Measurements from ENCODE around the gene SART3.
"Not testable (repeated sequence)": the region's sequence is repeated elsewhere in the genome, so short reads cannot be mapped to it uniquely, and the experiment has no call there.

SART3 gene

DNA sequence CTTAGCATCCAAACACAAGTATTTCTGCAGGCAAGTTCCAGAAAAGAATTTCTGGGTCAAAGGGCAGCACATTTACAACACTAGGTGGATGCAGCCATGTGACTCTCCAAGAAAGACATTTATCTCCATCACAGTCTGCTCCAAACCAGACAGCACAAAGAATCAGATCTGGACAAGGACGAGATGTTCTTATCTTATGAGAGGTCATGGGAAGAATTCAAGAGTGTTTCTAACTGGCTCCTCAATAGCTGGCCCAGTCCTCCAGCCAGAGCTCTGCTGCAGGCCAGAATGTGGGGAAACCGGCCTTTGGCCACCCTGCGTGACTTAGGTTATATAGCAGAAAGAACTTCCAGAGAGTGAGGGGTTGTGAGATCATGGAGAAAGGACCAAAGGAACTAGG lies 19.6 kb upstream of the SART3 start:
- DNase-seq (ENCODE audit: low spot score): no peak

DNA sequence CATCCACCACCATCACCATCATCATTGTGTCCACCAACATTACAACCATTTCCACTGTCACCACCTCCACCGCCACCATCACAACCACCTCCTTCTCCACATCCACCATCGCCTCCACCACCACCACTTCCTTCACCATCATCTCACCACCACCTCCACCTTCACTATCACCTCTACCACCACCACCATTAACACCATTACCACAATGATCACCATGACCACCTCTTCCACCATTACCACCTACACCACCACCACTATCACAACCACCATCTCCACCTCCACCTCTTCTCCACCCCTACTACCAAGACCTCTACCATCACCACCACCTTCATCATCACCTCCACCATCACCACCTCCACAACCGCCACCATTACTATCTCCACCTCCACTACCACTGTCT lies 17.8 kb upstream of the SART3 start:
- no peak for DNase-seq (ENCODE audit: low spot score)

DNA sequence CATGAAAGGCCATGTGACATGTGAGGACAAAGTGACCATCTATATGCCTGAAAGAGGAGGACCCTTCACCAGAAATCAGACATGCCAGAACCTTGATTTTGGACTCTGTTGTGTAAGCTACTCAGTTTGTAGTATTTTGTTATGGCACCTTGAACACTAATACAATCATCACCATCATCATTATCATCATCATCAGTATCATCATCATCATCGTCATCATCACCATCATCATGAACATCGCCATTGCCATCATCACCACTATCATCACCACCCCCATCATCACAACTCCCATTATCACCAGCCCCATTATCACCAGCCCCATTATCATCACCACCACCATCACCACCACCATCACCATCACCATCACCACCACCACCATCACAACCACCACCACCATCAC lies 17.3 kb upstream of the SART3 start:
- no peak for DNase-seq (ENCODE audit: low spot score)

DNA sequence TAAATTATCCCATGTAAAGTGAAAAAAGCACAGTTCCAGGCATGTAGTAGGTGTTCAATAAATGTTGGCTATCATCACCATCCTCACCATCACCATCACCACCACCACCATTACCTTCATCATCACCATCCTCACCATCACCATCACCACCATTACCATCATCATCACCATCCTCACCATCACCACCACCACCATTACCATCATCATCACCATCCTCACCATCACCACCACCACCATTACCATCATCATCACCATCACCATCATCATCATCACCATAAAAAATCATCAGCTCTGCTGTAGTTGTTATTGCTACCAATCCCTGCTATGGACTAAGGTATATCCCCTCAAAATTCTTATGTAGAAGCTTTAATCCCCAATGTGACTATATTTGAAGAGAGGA lies 16.5 kb upstream of the SART3 start:
- DNase-seq (ENCODE audit: low spot score): no peak

DNA sequence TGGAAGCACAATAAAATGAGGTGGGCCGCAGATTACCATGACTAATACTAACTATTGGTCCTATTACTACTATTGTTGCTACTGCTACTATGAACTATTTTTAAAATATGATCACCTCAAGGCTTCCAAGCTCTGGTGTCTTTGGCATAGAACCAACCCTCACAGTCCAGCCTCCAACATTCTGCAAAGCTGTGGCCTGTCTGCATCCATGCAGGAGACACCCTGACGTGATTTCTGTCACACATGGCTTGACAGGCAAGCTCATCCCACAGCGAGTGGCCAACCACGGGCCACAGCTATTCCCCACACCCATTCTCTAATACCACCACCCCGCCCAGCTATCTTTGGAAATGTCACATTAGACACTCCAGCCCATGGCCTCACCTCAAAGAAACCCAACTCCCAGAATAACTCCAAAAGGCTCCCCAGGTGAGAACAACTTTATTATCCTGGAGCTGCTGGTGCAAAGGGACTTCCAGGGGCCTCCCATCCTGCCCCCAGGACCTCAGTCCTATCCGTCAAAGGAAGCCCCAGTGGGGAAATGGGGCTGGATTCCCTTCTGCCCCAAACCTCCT lies 15.8 kb upstream of the SART3 start:
- no peak for DNase-seq (ENCODE audit: low spot score)

DNA sequence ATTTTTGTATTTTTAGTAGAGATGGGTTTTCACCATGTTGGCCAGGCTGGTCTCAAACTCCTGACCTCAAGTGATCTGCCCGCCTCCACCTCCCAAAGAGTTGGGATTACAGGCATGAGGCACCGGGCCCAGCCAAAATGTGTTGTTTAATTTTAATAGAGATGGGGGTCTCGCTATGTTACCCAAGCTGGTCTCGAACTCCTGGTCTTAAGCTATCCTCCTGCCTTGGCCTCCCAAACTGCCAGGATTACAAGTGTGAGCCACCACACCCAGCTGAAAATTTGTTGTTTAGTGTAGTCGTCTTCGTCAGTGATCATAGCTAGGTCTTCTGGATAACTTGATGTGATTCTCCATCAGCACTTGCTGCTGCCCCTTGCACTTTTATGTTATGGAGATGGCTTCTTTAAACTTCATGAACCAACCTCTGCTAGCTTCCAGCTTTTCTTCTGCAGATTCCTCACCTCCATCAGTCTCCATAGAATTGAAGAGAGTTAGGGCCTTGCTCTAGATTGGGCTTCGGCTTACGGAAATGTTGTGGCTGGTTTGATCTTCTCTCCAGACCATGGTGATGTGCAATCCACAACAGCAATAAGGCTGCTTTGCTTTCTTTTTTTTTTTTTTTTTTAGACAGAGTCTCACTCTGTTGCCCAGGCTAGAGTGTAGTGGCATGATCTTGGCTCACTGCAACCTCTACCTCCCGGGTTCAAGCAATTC lies 14.4 kb upstream of the SART3 start:
- DNase-seq (ENCODE audit: low spot score): no peak

DNA sequence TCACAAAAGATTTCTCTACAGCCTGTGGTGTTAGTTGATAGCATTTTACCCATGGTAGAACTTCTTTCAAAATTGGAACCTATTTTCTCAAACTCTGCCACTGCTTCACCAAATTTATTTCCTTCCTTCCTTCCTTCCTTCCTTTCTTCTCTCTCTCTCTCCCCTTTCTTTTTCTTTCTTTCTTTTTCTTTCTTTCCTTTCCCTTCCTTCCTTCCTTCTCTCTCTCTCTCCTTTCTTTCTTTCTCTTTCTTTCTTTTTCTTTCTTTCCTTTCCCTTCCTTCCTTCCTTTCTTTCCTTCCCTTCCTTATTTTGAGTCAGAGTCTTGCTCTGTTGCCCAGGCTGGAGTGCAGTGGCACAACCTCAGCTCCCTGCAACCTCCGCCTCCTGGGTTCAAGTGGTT lies 13.3 kb upstream of the SART3 start:
- not testable (repeated sequence) for DNase-seq (ENCODE audit: low spot score)

DNA sequence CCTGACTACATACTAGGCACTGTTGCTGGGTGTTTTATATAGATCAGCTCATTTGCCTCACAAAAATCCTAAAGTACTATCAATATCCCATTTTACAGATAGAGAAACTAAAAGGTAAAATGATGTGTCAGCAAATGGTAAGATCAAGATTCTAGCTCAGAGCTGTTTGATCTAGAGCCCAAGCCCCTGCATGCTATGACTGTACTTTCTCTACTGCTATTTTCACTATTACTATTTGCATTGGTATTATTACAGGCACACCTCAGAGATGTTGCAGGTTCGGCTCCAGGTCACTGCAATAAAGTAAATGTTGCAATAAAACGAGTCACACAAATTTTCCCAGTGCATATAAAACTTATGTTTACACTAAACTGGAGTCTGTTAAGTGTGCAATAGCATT lies 12.3 kb upstream of the SART3 start:
- no peak for DNase-seq (ENCODE audit: low spot score)

DNA sequence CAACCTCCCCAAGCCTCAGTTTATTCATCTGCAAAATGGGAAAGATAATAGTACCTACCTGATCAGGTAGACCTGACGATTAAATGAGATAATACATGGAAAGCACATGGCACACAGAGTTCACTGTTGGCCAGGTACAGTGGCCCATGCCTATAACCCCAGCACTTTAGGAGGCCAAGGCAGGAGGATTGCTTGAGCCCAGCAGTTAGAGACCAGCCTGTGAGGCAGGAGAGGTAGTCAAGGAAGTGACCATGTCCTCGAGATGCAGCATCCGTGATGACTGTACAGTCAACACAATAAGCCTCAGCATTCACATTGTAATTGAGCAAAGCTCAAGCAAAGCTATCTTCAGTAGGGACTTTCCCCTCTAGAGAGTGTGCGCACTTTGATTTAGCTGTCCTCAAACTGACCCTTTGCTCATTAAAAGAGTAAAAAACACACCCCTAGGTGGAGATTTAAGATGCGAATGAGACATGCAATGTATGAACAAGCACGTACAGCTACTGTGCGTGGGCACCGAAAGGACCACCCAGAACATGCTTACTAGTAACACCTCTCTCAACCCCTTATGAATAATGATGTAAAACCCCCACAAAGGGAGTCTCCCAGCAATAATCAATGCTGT lies 11.3 kb upstream of the SART3 start:
- DNase-seq (ENCODE audit: low spot score): no peak

DNA sequence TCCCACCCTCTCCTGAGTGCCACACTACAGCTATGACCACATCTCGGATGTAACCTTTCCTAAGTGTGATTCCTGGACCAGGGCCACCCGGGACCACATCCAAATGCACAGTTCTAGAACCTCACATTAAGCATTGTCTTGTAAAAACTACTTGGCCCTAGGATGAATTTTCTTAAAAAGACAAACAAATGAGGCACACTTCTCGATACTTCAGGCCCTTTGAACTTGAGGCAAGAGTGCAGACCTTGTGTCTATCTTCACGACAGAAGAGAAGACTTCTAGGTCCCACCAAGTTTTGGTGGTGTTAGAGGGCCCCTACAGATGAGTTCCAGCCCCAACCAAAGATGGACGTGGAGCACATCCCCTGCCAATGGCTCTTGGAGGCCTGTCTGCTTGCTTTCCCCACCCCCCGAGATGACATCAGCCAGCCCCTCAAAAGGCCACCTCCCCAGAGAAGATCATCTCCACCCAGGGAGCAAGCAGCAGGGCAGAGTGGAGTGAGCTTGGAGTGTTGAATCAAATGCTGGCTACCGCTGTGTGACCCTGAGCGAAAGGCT lies 10.7 kb upstream of the SART3 start:
- no peak for DNase-seq (ENCODE audit: low spot score)

DNA sequence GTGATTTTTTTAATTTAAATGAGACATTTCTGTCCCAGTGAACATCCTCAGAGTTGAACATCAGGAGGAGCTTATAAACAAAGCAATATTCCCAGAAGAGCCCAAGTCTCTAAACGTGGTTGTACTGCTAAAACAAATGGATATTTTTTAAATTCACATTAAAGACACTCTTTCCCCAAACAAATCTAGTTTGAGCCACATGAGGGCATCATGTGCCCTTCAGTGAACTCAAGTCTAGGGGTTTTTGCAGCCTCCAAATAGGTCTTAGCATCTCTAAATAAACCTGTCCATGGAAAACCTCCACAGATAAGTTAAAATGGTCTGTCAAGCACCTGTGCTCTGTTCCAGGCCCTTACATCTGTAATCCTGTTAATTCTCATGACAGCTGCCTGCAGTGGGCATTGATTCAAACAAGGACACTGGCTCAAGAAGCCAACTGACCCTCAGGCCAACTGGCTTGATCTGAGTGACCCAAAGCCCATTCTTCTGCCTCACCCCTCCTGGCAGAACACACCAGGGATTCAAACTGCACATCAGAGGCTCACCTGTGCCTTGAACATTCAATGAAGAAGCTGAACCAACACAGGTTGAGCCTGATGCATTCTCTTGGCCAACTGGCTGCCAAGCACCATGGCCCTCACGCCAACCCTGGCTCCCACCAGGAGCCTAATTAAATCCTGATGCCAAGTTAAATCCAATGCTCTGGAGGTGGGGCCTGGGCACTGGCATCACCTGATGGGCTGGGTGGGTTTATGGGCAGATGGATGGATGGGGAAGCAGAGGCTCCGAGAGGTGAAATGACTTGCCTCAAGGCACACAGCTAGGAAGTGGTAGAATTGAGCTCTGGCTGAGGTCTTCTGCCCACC lies 10.0 kb upstream of the SART3 start:
- no peak for DNase-seq (ENCODE audit: low spot score)

DNA sequence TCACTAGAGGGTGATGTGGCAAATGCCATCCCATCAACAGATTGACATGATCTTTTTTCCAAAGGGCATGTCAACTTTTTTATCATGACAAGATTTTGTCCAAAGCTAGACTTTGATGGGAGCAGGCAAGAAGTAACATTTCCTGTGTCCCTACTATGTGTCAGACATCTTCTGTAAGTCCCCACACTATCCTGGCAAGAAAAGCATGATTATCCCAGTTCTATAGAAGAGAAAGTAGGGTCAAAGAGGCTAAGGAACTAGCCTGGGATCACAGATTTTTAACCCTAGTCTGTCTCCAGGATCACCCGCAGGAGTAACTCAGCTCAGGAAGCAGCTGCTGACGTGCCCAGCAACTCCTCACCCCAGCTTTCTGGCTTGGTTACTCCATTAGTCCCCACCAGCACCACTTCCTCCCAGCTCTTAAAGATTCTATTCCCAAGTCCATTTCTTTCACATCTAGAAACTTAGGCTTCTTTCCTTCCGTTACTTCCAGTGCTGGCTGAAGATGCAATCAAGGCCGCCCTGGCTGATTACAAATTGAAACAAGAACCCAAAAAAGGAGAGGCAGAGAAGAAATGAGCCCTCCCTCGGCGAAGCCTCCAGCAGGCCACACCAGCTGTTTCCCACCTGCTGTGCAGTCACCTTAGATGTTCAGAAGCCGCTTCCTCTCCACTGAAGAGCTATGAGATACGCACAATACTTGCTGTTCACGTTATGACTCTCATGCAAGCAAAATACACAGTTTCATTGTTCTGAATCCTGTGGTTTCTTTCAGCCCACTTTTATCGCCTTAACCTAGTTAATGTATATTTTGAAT lies 7.6 kb upstream of the SART3 start:
- DNase-seq (ENCODE audit: low spot score): peak; percentile 72

DNA sequence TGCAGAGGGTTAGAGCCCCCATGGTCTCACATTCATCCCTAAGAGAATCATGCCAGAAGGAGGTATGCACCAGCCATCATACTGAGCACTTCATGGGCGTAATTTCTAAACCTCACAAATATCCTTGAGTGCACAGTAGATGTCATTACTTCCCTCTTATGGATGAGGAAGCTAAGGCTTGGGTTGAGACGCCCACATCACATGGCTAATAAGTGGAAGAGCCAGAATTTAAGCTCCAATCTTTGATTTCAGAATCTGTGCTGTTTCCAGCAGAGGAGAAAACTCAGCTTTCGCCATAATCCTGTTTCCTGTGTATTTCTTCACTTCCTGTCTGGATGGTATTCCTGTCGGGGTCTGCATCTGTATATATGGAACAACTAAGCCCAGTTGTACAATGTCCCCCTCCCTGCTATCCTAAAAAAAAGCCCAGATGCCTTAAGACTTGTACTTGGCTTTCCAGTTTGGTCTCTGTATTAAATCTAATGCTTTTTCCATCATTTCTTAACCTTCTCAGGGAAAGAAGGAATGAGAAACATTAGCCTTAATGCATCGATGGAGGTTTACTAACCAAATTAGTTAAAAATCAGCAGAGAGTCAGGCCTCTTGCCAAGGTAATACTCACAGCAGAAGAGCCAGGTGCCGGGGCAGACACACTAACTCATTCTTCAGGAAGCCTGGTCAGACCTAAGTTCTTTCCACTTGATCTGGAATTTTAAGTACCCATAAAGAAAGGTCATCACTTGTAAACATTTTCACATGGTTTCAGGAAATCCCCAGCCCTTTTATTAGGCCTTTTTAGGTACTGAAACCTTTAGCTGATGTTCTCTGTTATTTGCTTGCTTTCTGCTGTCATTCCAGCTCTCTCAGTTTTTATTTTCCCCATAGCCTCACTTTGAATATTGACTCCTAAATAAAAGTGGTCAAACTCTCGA lies 6.7 kb upstream of the SART3 start:
- DNase-seq (ENCODE audit: low spot score): no peak

DNA sequence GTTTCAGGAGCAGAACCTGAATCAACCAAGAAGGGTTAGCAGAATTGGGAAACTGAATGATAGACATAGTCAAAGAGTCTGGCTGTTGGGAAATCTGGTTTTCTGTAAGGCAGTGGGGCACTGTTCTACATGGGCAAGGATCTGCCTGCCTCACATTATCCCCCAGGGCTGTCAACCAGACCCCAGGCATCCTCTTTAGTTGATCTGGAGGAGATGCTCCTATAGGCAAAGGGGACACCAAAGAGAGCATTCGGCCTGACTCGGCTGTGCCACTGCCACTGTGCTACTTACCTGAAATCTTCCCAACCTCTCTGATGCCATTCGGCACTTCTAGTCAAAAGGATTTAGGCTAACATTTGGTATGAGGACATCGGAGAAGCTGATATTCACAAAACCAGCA lies 5.5 kb upstream of the SART3 start:
- no peak for DNase-seq (ENCODE audit: low spot score)

DNA sequence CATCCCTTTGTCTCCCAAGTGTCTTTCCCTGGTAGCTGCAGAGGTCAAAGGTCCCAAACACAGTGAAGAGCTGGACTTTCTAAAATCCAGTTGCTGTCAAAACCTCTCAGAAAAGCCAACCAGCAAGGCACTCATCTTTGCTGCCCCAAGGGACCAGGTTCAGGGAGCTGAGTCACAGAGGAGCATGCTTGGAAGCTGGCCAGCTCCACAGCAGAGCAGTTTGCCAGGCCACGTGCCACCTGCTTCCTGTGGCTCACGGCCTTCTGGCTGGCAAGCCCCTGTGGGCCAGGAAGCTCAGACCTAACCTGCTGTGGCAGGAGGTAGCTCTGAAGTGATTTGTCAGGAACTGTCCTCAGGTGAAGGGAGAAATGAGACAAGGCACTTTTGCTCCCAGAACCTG lies 5.0 kb upstream of the SART3 start:
- peak; percentile 72 for DNase-seq (ENCODE audit: low spot score)

DNA sequence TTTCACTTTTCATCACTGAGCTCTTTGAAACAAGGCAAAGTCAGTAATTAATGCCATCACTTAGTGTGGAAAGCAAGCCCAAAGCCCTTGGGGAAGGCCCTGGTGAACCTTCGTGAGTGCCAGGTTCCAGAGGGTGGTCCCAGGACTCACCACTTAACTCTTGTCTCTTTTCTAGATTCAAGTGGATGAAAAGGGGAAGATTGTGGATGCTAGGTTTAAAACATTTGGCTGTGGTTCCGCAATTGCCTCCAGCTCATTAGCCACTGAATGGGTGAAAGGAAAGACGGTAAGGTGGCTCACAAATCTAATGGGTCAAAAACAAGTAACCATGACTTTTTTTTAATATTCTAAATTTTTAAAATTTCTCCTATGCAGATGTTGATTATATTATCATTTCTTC lies 4.2 kb upstream of the SART3 start:
- no peak for DNase-seq (ENCODE audit: low spot score)

DNA sequence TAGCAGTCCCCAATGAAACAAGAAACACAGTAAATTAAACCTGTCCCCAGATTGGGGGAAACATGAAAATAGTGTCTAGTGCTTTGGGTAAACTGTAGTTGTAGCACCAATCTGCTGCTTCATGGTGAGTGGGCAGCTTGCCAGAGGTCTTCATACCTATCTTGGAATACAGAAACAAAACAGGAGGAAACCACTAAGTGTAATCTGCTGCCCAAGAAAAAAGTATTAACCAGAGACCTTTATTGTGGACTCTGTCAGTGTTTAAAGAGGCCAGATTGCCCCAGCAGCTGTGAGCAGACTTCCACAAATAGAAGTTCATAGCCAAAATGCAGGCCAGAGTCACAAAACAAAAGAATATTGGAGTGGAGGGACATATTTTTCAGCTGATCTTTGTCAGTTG lies 3.8 kb upstream of the SART3 start:
- no peak for DNase-seq (ENCODE audit: low spot score)

DNA sequence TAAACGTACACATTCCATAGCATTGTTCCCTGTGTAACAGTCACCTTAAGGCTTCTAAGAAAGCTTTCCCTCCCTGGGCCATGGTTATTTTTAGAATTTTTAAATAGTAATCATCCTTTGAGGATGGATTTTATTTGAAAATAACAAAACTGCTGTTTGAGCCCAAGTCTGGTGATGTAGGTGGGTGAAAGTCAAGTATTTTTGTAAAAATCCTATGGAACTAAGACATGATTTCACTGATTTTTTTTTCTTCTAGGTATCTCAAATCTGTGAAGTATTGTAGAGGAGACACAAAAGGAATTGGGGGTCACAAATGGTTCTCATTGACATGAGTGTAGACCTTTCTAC lies 2.8 kb upstream of the SART3 start:
- no peak for DNase-seq (ENCODE audit: low spot score)

DNA sequence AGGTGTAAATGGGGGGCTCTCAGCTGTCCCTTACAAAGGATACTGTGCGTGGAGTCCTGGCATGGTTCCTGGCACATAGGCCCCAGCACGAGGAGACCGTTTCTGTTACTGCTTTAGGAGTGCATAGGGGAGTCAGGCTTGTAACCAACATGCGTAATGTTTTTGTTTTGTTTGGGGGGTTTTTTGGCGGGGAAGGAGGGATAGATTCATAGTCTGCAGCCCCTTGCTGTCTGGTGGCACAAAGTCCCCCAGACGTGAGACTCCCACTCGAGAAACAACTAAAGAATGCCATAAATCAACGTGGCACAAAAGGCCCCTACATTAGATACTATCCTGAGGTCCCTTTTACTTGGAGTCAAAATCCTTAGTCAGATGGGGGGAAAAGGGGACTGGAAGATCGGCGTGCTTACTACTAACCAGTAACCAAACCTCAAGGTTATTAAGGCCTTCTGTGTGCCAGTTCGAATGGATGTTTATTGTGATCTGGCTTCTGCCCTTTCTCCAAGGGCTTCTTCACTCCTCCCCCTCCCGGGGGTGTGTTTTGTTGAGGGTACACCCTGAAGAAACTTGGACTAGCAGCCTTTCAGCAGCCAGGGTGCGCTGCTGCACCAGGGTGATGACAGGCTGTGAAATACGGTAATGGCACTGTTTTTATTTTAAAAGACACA lies 2.3 kb upstream of the SART3 start:
- peak; percentile 89 for DNase-seq (ENCODE audit: low spot score)
